HEK293 (cell line): ENCODE data around the gene GLB1L.

ENCODE experiments used
- CTCF ChIA-PET: fragments of 350-600 bp; formaldehyde crosslinking; extraction: SDS; loops from one replicate; lab custom pipeline; 2021; ENCODE audit warnings: antibody characterized with exemption; lab: Yijun Ruan, JAX
- POLR2A ChIA-PET: fragments of 300-600 bp; formaldehyde crosslinking; extraction: SDS; loops from one replicate; lab custom pipeline; 2020; ENCODE audit warnings: antibody characterized with exemption, inconsistent platforms; lab: Yijun Ruan, JAX
- H3K27ac ChIP-seq: fragments of 200-500 bp; sonication (Bioruptor generic); 2 replicates; pipeline ENCODE4 v1.5.1; 2014; ENCODE audit warnings: low read depth, low read length, control low read depth, inconsistent platforms; ENCODE audit errors: extremely low read depth
- H3K36me3 ChIP-seq, 2 experiments: fragments of 200-500 bp in 1 of 2; sonication (Bioruptor generic) in 1 of 2; 1 replicate in 1 of 2; 2 replicates in 1 of 2; pipeline ENCODE4 v1.5.1; 2014 to 2017; ENCODE audit warnings: inconsistent platforms in 2 of 2, low read length in 2 of 2; ENCODE audit not compliant: control insufficient read depth in 2 of 2, insufficient read depth in 1 of 2
- H3K4me1 ChIP-seq: fragments of 200-500 bp; sonication (Bioruptor generic); 2 replicates; pipeline ENCODE4 v1.5.1; 2014; ENCODE audit warnings: mild to moderate bottlenecking, low read length, inconsistent platforms; ENCODE audit not compliant: control insufficient read depth, insufficient read depth
- H3K4me3 ChIP-seq: 2 replicates; pipeline ENCODE4 v1.5.1; 2011; ENCODE audit warnings: low read depth, mild to moderate bottlenecking, control low read depth, low read length, moderate library complexity
- H3K9me3 ChIP-seq: fragments of 200-500 bp; sonication (Bioruptor generic); 2 replicates; pipeline ENCODE4 v1.5.1; 2014; ENCODE audit warnings: low read depth, low read length, inconsistent platforms; ENCODE audit not compliant: control insufficient read depth, insufficient read depth
- OSR2 ChIP-seq: fragments of 450-650 bp; formaldehyde crosslinking; IDR thresholded peaks from 2 replicates; pipeline ENCODE4 v1.5.1; 2016; ENCODE audit warnings: missing biosample characterization, missing genetic modification characterization
- PRDM1 ChIP-seq: fragments of 450-650 bp; formaldehyde crosslinking; IDR thresholded peaks from 2 replicates; pipeline ENCODE4; 2016; ENCODE audit warnings: missing biosample characterization, missing genetic modification characterization
- SCRT1 ChIP-seq: fragments of 450-650 bp; formaldehyde crosslinking; IDR thresholded peaks from 2 replicates; pipeline ENCODE4 v1.5.1; 2016; ENCODE audit warnings: missing biosample characterization, missing genetic modification characterization, borderline replicate concordance
- YY1 ChIP-seq: fragments of 450-650 bp; formaldehyde crosslinking; IDR thresholded peaks from 2 replicates; pipeline ENCODE4 v1.5.1; 2018; ENCODE audit warnings: missing biosample characterization, missing genetic modification characterization
- ZBTB17 ChIP-seq: fragments of 450-650 bp; formaldehyde crosslinking; IDR thresholded peaks from 2 replicates; pipeline ENCODE4 v1.5.1; 2016; ENCODE audit warnings: missing biosample characterization, missing genetic modification characterization
- ZBTB20 ChIP-seq: fragments of 450-650 bp; formaldehyde crosslinking; IDR thresholded peaks from 2 replicates; pipeline ENCODE4 v1.5.1; 2016; ENCODE audit warnings: missing biosample characterization, missing genetic modification characterization
- ZBTB21 ChIP-seq: fragments of 450-650 bp; formaldehyde crosslinking; IDR thresholded peaks from 2 replicates; pipeline ENCODE4 v1.5.1; 2017; ENCODE audit warnings: missing biosample characterization, missing genetic modification characterization
- ZFHX2 ChIP-seq: fragments of 450-650 bp; formaldehyde crosslinking; conservative IDR thresholded peaks from 2 replicates; pipeline ENCODE4 v1.5.1; 2016; ENCODE audit warnings: missing biosample characterization, missing genetic modification characterization
- ZIC2 ChIP-seq: fragments of 450-650 bp; formaldehyde crosslinking; IDR thresholded peaks from 2 replicates; pipeline ENCODE4 v1.5.1; 2016; ENCODE audit warnings: missing biosample characterization, missing genetic modification characterization
- ZNF112 ChIP-seq: fragments of 450-650 bp; formaldehyde crosslinking; IDR thresholded peaks from 2 replicates; pipeline ENCODE4 v1.5.0; 2017; ENCODE audit warnings: missing biosample characterization, missing genetic modification characterization
- ZNF140 ChIP-seq: fragments of 450-650 bp; formaldehyde crosslinking; IDR thresholded peaks from 2 replicates; pipeline ENCODE4 v1.5.1; 2016; ENCODE audit warnings: missing biosample characterization, missing genetic modification characterization
- ZNF155 ChIP-seq: fragments of 450-650 bp; formaldehyde crosslinking; IDR thresholded peaks from 2 replicates; pipeline ENCODE4 v1.5.1; 2016; ENCODE audit warnings: missing biosample characterization, missing genetic modification characterization
- ZNF248 ChIP-seq: fragments of 450-650 bp; formaldehyde crosslinking; IDR thresholded peaks from 2 replicates; pipeline ENCODE4 v1.5.1; 2017; ENCODE audit warnings: missing biosample characterization, missing genetic modification characterization
- ZNF521 ChIP-seq: fragments of 450-650 bp; formaldehyde crosslinking; IDR thresholded peaks from 2 replicates; pipeline ENCODE4 v1.5.1; 2017; ENCODE audit warnings: missing biosample characterization, mild to moderate bottlenecking, missing genetic modification characterization
- ZNF610 ChIP-seq: fragments of 450-650 bp; formaldehyde crosslinking; IDR thresholded peaks from 2 replicates; pipeline ENCODE4 v1.5.1; 2016; ENCODE audit warnings: missing biosample characterization, missing genetic modification characterization, borderline replicate concordance
- ZNF629 ChIP-seq: fragments of 450-650 bp; formaldehyde crosslinking; IDR thresholded peaks from 2 replicates; pipeline ENCODE4 v1.5.1; 2017; ENCODE audit warnings: missing biosample characterization, missing genetic modification characterization
- ZNF664 ChIP-seq: fragments of 450-650 bp; formaldehyde crosslinking; IDR thresholded peaks from 2 replicates; pipeline ENCODE4 v1.5.1; 2016; ENCODE audit warnings: missing biosample characterization, missing genetic modification characterization
- ZNF777 ChIP-seq: fragments of 450-650 bp; formaldehyde crosslinking; IDR thresholded peaks from 2 replicates; pipeline ENCODE4 v1.5.1; 2017; ENCODE audit warnings: missing biosample characterization, missing genetic modification characterization, borderline replicate concordance
- ZSCAN30 ChIP-seq: fragments of 450-650 bp; IDR thresholded peaks from 2 replicates; pipeline ENCODE4 v1.5.1; 2018; ENCODE audit warnings: missing biosample characterization, mild to moderate bottlenecking, missing genetic modification characterization, moderate library complexity
- TF ChIP-seq, protein P1 (sequence below): fragments of 450-650 bp; formaldehyde crosslinking; IDR thresholded peaks from 2 replicates; pipeline ENCODE4 v1.5.1; 2016; ENCODE audit warnings: missing biosample characterization, missing genetic modification characterization, low read depth
- TF ChIP-seq, protein P2 (sequence below): fragments of 450-650 bp; formaldehyde crosslinking; IDR thresholded peaks from 2 replicates; pipeline ENCODE4 v1.5.1; 2016; ENCODE audit warnings: missing biosample characterization, missing genetic modification characterization
- TF ChIP-seq, protein P3 (sequence below): fragments of 450-650 bp; formaldehyde crosslinking; IDR thresholded peaks from 2 replicates; pipeline ENCODE4 v1.5.1; 2016; ENCODE audit warnings: missing biosample characterization, missing genetic modification characterization, borderline replicate concordance

The GLB1L gene

DNA sequence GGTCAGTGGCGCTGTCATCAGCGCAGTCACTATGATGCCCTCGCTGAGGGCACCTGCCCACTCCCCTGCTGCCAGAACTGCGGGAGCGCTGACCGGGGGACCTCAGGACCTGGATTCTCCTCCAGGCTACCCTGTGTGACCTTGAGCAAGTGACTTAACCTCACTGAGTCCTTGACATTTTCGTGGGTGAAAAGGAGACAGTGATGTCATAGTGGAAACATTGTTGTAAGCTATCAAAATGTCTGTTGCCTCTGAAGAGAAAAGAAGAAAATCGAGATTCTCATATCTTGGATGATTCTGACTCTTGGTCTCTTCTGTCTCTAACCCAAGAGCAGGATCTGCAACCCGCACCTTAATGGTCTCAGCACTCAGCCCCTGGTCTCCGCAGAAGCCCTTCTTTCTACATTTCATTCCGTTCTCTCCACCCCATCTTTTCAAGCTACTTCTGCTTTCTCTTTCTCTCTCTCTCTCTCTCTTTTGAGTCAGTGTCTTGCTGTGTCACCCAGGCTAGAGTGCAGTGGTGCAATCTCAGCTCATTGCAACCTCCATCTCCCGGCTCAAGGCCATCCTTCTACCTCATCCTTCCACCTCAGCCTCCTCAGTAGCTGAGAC, 9.5 kb upstream of the GLB1L start:
- CTCF ChIA-PET = interaction anchor here (0.5 to 3.6 kb wide), 8 partner anchors 13 to 133 kb away, joined by 3 to 22 read pairs (median 4); no protein-coding TSS in a partner anchor
- Histone ChIP-seq H3K4me1 (no peaks in the 10 kb centered on the region), H3K4me3 (peak overlapping the region; percentile 55), H3K36me3 (peaks cover 0 to 4% of the 10 kb centered on the region in 2 experiments; a peak in 1 of 3 replicates), H3K9me3 (no peaks in the 10 kb centered on the region), H3K27ac (no peak overlapping the region)
- POLR2A ChIA-PET = interaction anchor here (1.1 to 3.2 kb wide), 4 partner anchors 9 to 37 kb away, joined by 3 to 17 read pairs (median 4); partner anchors contain the start of genes GLB1L and STK16
- TF ChIP-seq ZBTB21 (tag by site-specific recombination) (0 out of 2 replicates have a peak, but pooled peaks have one; percentile 29), ZNF248 (tag by site-specific recombination) (no peak), ZIC2 (peak; percentile 80; the same call in 1 of the 2 replicates), YY1 (tag by site-specific recombination) (no peak), ZNF112 (tag by site-specific recombination) (no peak), ZNF664 (tag by site-specific recombination) (no peak), ZSCAN30 (tag by site-specific recombination) (no peak), PRDM1 (tag by site-specific recombination) (peak; percentile 86), ZBTB17 (tag by site-specific recombination) (peak; percentile 43; the same call in 1 of the 2 replicates), ZNF629 (tag by site-specific recombination) (peak; percentile 43), ZNF140 (tag by site-specific recombination) (no peak), ZNF610 (no peak), ZNF777 (no peak), ZNF521 (tag by site-specific recombination) (no peak), ZFHX2 (tag by site-specific recombination) (0 out of 2 replicates have a peak, but pooled peaks have one; percentile 1), OSR2 (tag by site-specific recombination) (no peak), ZNF155 (tag by site-specific recombination) (no peak), SCRT1 (tag by site-specific recombination) (no peak), ZBTB20 (tag by site-specific recombination) (0 out of 2 replicates have a peak, but pooled peaks have one; percentile 1)
- TF ChIP-seq, protein P1, sequence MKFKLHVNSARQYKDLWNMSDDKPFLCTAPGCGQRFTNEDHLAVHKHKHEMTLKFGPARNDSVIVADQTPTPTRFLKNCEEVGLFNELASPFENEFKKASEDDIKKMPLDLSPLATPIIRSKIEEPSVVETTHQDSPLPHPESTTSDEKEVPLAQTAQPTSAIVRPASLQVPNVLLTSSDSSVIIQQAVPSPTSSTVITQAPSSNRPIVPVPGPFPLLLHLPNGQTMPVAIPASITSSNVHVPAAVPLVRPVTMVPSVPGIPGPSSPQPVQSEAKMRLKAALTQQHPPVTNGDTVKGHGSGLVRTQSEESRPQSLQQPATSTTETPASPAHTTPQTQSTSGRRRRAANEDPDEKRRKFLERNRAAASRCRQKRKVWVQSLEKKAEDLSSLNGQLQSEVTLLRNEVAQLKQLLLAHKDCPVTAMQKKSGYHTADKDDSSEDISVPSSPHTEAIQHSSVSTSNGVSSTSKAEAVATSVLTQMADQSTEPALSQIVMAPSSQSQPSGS (tag by site-specific recombination) = peak; percentile 40; the same call in 1 of the 2 replicates
- TF ChIP-seq, protein P2, sequence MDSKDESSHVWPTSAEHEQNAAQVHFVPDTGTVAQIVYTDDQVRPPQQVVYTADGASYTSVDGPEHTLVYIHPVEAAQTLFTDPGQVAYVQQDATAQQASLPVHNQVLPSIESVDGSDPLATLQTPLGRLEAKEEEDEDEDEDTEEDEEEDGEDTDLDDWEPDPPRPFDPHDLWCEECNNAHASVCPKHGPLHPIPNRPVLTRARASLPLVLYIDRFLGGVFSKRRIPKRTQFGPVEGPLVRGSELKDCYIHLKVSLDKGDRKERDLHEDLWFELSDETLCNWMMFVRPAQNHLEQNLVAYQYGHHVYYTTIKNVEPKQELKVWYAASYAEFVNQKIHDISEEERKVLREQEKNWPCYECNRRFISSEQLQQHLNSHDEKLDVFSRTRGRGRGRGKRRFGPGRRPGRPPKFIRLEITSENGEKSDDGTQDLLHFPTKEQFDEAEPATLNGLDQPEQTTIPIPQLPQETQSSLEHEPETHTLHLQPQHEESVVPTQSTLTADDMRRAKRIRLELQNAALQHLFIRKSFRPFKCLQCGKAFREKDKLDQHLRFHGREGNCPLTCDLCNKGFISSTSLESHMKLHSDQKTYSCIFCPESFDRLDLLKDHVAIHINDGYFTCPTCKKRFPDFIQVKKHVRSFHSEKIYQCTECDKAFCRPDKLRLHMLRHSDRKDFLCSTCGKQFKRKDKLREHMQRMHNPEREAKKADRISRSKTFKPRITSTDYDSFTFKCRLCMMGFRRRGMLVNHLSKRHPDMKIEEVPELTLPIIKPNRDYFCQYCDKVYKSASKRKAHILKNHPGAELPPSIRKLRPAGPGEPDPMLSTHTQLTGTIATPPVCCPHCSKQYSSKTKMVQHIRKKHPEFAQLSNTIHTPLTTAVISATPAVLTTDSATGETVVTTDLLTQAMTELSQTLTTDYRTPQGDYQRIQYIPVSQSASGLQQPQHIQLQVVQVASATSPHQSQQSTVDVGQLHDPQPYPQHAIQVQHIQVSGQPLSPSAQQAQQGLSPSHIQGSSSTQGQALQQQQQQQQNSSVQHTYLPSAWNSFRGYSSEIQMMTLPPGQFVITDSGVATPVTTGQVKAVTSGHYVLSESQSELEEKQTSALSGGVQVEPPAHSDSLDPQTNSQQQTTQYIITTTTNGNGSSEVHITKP (tag by site-specific recombination) = peak; percentile 39; the same call in 1 of the 2 replicates
- TF ChIP-seq, protein P3, sequence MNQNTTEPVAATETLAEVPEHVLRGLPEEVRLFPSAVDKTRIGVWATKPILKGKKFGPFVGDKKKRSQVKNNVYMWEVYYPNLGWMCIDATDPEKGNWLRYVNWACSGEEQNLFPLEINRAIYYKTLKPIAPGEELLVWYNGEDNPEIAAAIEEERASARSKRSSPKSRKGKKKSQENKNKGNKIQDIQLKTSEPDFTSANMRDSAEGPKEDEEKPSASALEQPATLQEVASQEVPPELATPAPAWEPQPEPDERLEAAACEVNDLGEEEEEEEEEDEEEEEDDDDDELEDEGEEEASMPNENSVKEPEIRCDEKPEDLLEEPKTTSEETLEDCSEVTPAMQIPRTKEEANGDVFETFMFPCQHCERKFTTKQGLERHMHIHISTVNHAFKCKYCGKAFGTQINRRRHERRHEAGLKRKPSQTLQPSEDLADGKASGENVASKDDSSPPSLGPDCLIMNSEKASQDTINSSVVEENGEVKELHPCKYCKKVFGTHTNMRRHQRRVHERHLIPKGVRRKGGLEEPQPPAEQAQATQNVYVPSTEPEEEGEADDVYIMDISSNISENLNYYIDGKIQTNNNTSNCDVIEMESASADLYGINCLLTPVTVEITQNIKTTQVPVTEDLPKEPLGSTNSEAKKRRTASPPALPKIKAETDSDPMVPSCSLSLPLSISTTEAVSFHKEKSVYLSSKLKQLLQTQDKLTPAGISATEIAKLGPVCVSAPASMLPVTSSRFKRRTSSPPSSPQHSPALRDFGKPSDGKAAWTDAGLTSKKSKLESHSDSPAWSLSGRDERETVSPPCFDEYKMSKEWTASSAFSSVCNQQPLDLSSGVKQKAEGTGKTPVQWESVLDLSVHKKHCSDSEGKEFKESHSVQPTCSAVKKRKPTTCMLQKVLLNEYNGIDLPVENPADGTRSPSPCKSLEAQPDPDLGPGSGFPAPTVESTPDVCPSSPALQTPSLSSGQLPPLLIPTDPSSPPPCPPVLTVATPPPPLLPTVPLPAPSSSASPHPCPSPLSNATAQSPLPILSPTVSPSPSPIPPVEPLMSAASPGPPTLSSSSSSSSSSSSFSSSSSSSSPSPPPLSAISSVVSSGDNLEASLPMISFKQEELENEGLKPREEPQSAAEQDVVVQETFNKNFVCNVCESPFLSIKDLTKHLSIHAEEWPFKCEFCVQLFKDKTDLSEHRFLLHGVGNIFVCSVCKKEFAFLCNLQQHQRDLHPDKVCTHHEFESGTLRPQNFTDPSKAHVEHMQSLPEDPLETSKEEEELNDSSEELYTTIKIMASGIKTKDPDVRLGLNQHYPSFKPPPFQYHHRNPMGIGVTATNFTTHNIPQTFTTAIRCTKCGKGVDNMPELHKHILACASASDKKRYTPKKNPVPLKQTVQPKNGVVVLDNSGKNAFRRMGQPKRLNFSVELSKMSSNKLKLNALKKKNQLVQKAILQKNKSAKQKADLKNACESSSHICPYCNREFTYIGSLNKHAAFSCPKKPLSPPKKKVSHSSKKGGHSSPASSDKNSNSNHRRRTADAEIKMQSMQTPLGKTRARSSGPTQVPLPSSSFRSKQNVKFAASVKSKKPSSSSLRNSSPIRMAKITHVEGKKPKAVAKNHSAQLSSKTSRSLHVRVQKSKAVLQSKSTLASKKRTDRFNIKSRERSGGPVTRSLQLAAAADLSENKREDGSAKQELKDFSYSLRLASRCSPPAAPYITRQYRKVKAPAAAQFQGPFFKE = no peak
